GM18867 (cell line): ENCODE results near the gene TEX14.
"Not testable (repeated sequence)": the region's sequence is repeated elsewhere in the genome, so short reads cannot be mapped to it uniquely, and the experiment has no call there.

Source experiments
- ATAC-seq: cut with Tn5 transposase; IDR thresholded peaks from one replicate; pipeline ENCODE4 v1.9.1; 2021; ENCODE audit warnings: mild to moderate bottlenecking, moderate library complexity; ENCODE audit not compliant: unreplicated experiment

TEX14 gene

GRCh38 chr17:58658804-58659713 is 32.8 kb downstream of the TEX14 start:
- ATAC-seq = peak; percentile 71

DNA sequence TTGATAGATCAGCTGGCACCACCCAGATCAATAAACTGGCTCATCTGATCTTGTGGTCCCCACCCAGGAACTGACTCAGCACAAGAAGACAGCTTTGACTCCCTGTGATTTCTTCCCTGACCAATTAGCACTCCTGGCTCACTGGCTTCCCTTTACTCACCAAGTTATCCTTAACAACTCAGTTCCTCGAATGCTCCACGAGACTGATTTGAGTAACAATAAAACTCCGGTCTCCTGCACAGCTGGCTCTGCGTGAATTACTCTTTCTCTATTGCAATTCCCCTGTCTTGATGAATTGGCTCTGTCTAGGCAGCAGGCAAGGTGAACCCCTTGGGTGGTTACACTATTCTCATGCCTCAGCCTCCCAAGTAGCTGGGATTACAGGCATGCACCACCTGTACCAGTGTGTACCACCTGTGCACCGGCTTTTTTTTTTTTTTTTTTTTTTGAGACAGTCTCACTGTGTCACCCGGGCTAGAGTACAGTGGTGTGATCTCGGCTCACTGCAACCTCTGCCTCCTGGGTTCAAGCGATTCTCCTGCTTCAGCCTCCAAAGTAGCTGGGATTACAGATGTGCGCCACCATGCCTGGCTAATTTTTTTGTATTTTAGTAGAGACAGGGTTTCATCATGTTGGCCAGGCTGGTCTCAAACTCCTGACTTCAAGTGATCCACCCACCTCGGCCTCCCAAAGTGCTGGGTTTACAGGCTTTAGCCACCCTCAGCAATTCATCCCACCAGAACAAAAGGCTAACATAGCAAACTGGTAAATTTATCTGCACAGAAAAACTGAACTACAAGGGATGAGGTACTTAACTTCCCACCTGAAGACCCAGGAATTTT is 33.7 kb downstream of the TEX14 start:
- not testable (repeated sequence) for ATAC-seq

DNA sequence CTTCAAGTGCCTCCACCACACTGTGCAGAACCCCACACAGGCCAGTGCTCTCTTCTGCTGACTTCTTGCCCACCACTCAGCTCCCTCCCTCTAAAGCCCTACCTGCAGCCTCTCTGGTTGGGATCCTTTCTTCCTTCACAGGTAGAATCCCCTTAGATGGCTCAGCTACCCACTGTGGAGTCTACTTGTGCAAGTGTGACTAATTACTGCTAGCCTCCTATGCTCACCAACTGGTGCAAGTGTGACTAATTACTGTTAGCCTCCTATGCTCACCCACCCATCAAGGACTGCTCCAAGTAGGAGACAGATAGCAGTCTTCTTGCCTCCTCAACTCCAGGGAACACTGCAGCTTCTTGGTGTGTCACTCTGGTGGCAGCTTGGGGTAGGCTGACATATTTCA is 43.6 kb downstream of the TEX14 start:
- no peak for ATAC-seq

DNA sequence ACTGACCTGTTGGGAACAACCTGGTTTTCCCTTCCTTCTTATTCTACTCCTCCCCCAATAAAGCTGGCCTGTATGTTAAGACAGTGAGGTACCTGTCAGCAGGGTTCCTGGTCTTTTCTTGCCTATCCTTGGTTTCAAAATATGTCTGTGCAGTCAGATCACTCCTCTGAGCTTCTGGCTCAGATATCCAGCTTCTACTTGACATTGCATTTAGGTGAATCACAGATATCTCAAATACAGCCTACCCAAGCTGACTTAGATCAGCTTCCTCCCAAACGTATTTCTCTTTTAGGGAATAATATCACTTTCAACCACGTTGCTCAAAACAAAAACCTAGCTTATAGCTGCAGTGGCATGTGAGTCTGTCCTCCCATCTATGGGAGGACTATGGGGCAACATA is 48.7 kb downstream of the TEX14 start:
- no peak for ATAC-seq

DNA sequence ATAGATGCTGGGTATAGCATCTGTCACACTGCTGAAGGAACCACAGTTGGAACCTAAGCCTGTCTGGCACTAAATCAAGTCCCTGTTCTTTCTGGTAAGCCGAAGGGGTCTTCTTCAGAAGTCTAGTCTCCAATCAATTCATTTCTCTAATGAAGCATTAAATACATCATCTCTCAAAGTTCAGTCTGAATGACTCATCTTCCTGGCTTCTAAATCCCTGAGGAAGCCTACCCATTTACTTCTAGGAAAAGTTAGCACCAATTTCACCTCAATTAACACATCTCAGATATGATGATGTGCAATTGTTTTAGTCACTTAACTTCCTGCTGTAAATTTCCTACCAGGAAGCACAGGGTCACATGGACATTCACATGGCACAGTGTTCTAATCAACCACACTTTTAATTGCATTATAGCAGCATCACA is 49.9 kb downstream of the TEX14 start:
- ATAC-seq = no peak

GRCh38 chr17:58640202-58640601 is 51.6 kb downstream of the TEX14 start:
- no peak for ATAC-seq

- no peak for ATAC-seq
Observed at GRCh38 chr17:58639681-58640080, 52.2 kb downstream of the TEX14 start.

- ATAC-seq = no peak
Observed at GRCh38 chr17:58637011-58637570, 54.8 kb downstream of the TEX14 start.

DNA sequence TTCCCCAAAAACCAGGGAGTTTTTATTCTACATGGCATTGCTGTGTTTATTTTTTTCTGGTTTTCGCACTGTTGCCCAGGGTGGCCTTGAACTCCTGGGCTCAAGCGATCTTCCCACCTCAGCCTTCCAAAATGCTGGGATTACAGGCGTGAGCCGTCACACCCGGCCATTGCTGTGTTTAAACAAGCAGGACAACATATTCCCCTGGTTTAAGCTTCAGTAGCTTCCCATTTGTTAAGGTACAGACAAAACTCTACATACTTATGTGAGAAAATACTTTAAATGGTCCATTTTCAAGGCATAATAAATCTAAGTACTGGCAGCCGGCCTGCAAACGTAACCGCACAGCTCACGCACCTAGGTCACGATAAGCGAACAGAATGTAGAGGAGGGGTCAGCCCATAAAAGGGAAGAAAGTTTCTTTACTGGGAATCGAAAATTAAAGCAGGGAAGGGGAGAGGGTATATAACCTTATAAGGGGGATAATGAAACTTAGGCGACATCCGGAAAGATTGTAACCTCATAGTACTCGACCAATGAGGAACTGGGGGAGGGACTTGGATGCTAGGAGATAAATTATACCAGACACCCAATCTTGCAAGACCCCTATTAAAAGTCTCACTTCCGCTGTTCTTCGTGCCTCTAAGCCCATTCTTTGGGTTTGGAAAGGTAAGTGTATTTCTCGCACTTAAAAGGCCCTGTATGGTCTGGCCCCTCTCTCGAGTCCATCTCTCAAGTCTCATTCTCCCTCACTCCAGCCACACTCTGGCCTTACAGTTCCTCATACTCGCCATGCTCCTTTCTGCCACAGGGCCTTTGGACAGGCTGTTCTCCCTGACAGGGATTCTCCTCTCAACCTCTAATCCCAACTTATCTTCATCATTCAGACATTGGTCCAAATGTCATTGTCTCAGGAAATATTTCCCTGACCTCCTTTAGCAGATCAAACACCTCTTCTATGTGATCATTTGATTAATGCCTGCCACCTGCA is 59.2 kb downstream of the TEX14 start:
- no peak for ATAC-seq

GRCh38 chr17:58631523-58632323 is 60.1 kb downstream of the TEX14 start:
- ATAC-seq = peak; percentile 78

- peak; percentile 48 for ATAC-seq
Observed at GRCh38 chr17:58630883-58631522, 60.8 kb downstream of the TEX14 start.

DNA sequence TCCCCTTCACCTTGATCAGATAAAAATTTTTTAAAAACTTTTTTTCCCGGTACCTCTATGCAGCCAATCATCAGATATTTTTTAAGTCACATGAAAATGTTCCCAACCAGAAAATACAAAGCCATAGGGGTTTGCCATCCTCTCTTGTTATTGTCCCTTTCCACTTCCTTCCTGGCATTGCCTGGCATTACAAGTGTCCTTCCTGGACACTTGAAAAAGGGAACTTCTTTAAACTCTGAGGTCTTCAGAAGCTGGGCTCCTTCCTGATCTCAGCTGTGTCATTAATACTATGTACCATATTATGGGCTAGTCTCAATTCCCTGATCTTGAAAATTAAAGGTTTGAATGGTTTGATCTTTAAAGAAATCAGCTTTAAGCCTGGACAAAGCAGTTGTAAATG is 64.9 kb downstream of the TEX14 start:
- ATAC-seq = no peak

DNA sequence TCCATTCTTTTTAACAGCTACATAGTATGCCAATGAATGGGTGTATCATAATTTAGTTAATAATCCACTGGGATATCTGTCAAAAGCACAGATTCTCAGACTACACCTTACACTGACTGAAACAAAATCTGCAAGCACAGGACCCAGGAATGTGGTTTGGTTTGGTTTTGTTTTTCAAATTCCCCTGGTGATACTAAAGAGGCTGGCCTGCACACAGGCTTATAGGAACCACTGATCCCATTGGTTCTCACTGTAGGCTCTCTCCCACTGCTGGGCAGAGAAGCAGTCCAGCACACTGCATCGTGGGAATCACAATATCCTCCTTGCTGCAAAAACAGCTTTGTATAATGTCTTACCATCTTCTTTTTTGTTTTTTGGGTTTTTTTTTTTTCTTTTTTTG is 67.1 kb downstream of the TEX14 start:
- ATAC-seq = no peak

DNA sequence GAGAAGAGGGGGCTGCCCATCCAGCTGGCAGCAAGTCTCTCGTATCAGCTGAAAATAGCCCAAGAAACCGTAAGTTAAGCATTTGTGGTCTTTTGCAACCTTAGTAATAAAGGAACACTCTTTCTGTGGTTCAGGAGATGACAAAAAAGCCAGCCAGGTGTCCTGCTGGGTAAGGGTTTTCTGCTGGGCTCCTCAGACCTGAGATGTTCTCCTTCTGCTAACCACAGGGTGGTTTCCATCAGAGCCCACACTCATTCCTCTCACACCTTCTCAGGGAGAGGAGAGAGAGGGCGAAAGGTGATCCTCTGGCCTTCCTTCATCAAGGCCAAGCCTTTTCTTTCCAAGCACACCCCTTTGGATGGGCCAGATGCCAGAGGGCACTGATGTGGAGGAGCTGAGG is 70.7 kb downstream of the TEX14 start:
- no peak for ATAC-seq

DNA sequence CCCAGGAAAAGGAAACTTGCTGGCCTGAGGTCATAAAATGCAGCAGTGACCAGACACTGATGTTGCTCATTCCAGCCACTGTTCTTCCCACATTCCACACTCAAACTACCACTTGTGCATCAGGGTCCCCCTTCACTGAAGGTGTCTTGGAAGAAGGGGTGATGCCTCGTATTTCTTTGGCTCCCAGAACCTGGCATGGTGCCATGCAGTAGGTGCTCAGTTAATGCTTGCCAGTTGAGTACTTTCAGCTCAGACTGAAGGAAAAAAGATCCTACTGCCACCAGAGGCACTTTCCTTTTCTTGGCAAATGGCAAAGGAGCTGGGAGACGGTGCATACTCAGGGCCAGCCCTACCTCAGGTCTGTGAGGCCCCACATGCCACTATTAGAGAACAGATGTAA is 73.5 kb downstream of the TEX14 start:
- no peak for ATAC-seq

- no peak for ATAC-seq
Observed at GRCh38 chr17:58617563-58617962, 74.3 kb downstream of the TEX14 start.

- ATAC-seq = peak; percentile 60
Observed at GRCh38 chr17:58615768-58616659, 75.8 kb downstream of the TEX14 start.

GRCh38 chr17:58614859-58615459 is 76.9 kb downstream of the TEX14 start:
- no peak for ATAC-seq
